OCI-M2 (cell line): Measurements from ENCODE around the gene ZC2HC1C.
A peak's percentile ranks its signal among the peaks of the same experiment; 100 is the strongest.

ENCODE experiments used
- DNase-seq: peaks from one replicate; lab custom pipeline; 2025; ENCODE audit not compliant: unreplicated experiment; lab: John Stamatoyannopoulos, UW

The ZC2HC1C gene, protein sequence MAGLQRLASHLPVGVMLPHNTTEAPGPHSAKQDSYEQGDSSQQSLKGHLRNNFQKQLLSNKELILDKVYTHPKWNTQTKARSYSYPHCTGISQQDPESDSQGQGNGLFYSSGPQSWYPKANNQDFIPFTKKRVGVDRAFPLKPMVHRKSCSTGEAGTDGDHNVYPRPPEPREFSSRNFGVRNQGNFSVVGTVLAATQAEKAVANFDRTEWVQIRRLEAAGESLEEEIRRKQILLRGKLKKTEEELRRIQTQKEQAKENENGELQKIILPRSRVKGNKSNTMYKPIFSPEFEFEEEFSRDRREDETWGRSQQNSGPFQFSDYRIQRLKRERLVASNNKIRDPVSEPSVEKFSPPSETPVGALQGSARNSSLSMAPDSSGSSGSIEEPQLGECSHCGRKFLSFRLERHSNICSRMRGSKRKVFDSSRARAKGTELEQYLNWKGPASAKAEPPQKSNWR

DNA sequence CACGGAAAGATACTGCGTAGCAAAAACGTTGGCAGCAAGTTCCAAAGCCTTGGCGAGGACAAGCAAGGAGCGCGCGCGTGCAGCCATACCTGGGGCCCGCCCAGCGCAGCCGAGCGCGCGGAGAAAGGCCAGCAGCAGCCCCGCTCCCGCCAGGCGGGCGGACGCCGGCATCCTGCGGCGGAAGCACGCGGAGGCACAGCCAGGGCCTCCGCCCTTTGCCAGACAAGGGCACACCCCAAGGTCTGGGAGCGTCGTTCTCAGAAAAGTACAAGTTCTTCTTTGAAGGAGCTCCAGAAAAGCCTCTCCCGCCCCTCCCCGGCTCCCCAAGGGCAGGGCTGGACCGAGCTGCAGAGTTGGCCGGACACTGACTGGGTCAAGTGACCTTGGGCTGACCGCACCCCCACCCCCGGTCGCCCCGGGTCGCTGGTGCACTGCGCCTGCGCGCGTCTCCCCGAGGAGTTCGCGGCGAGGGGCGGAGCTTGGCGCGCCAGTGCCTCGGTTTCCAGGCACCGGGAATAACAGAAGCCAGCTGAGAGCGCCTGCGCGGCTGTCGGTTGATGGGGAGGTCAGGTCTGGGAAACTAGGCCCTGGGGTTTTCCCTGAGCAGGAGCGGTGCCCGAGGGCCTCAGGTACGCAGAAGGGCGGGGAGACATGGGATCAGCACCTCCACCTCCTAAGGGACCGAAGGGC is at the start of gene ZC2HC1C:
TSS of gene ZC2HC1C (plus strand) at position 521 of the 690 bp plus-strand sequence. CDS start 933 bp downstream, outside the sequence.
- no peak for DNase-seq

DNA sequence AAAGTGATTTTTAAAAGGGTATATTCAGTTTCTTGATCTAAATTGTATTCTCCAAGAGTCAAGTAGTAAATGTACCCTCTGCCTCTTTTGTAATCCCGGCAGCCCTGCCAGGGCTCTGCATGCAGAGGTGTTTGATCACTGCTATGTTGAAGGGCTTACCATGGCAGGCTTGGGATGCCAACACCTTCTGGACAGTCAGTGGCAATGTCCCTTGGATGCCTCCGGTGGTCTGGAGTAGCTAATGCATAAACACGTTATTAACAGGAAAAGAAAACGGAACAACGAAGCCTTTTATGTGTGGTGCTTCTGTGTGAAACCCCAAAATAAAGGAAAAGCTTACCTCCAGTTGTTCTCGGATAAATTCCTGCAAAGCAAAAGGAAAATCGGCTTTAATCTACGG is 46.8 kb upstream of the ZC2HC1C start:
- DNase-seq, result no peak

DNA sequence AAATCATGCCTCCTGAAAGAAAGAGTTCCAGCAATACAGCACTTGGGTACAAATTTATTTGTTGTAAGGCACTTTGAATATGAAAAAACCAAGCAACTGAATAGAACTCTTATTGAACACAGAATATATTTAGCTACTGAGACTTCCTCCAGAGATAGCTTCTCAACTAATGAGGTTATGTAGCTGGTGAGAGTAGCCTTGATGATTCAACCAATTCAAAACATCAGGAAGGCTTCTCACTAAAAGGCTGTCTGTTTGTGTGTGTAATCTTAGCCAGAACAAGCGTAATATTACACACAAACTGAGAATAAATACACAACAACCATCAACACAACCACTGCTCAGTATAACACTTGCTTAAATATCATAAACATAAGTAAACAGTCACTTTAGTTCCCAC is 46.3 kb upstream of the ZC2HC1C start:
- DNase-seq, result no peak

DNA sequence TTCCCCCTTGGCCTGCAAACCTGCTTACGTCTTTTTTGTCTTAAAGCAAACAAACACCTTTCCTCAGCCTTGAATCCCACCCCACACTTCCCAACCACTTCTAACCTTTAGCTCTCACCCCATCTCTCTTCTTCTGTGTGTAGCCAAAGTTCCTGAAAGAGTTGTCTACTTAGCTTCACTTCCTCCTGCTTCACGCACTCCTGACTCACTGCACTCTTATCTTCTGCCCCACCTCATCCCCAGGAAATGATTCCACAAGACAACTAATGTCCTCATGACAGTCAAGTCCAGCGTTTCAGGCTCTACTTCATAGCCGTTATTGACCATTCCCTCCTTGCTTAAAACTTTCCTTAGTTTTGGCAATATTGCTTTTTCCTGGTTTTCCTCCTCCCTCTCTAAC is 44.4 kb upstream of the ZC2HC1C start:
- no peak for DNase-seq

DNA sequence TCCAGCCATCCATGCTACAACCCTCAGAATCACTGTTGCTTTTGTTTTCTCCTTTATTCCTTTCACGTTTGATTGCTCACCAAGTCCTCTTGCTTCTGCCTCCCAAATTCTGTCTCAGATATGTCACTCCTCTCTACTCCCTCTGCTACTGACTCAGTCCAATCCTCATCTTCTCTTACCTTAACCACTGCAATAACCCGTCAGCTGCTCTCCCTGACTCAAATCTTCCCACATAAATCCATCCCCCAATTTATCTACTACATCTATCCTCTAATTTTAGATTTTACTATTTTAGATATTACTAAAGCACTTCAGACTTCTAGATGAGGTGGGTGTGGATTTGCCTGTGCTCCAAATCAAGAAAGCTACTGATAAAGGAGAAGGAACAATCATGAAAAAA is 43.6 kb upstream of the ZC2HC1C start:
- no peak for DNase-seq

DNA sequence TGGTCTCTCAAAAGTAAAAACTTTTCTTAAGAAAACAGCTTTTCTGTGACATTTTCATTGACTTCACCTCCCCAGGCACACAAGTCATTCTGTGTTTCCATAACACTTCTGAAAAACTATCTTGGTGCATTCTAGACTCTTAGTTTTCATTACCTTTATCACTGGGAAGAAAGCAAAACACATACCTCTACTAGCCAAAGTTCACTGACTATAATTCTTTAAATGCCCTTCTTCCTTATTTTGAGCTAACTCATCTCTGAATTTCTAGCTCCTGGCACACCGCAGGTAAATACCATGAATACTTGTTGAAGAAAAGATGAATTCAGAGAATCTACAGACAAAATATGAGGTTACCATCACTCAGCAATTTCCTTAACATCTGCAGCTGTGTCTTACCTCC is 39.3 kb upstream of the ZC2HC1C start:
- DNase-seq, result no peak

DNA sequence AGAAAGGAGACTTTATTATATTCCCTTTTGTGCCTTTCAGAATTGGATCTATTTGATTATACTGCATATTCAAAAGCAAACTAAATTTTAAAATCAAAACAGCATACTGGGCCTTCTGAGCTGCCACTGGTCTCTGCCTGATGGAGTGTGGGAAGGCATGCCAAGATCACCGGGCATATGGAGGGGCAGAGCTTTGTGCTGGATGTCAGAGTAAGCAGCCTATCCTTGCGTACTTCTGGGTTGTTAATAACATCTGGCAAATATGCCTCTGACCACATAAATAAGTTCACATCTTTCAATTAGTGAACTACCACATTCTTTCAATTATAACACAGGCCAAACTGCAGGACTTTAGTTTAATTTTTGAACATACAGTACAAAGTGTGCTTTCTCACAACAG is 36.5 kb upstream of the ZC2HC1C start:
- DNase-seq, result no peak

DNA sequence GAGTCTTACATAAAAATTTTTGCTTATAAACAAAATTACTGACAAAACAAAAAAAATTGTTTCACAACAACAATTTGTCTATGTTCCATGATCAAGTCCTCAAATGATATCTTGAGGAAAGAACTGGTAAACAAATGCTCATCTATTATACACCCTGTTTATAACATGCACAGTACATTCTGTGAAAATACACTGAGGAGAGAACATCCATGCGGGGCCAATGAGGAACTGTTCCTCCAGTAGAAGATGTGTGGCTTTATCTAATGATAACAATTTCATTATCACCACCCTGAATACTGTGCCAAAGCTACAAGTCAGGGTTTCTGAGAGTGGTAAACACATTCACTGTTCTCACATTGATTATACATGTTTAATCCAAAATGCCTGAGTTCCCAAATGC is 28.9 kb upstream of the ZC2HC1C start:
- no peak for DNase-seq

DNA sequence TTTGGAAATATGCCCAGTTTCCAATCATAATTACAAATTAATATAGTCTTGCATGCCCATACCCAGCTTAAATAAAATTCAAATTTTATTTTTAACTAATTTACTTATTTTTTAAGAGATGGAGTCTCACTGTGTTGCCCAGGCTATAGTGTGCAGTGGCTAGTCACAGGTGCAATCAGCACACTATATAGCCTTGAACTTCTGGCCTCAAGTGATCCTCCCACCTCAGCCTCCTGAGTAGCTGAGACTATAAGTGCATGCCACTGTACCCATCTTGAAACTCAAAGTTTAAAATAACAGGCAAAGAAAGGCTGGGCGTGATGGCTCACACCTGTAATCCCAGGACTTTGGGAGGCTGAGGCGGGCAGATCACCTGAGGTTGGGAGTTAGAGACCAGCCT is 28.5 kb upstream of the ZC2HC1C start:
- DNase-seq, result no peak

DNA sequence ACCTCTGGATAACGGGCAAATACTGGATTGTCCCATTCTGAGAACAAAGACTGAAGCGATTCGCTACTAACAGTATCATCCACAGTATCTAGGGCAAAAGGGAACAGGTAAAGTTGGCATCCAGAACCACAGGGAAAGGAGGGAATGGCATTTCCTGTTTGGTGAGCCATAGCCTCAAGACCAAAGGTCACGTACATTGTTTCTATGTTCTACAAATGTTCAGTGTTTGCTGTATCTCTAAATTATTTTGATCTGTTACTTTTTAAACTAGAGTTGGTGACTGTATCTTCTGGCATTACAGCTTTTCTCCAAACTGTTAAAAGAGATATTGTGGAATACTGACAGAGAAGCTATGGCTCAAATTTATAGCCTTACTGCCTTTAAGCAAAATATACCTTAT is 27.8 kb upstream of the ZC2HC1C start:
- DNase-seq, result no peak

DNA sequence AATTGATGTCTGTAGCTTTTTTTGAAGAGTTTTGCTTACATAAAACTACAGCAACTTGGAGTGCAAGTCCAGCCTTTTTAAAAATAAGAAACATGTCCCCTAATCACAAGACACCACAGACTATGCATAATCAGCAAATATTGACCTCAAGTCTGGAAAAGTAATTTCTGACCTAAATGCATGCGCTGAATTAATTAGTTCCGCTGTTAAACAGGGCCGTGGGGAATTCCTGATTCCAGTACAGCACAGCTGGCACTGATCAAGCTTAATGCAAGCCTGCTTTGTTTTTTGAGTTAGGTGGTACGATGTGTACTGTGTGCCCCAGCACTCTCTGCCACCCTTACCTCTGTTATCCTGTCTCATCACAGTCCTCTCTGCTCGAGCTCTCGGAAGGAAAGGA is 27.4 kb upstream of the ZC2HC1C start:
- no peak for DNase-seq

DNA sequence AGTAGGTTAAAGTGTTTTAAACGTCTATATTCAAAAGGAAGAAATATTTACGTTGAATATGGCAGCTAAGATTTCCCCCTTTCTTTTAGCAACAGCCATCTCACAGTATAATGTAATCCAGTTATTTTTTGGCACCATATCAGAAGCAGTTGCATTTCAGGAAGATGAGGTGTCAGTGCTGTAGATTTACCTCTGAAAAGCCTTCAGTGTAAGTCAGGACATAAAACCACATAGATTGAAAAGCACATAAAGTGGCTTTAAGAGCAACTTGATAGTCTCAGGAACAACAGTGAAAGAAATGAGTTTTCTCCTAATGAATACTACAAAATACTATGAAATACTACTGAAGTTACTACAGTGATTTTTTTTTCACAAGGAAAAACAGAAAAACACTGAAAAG is 25.1 kb upstream of the ZC2HC1C start:
- DNase-seq, result no peak

DNA sequence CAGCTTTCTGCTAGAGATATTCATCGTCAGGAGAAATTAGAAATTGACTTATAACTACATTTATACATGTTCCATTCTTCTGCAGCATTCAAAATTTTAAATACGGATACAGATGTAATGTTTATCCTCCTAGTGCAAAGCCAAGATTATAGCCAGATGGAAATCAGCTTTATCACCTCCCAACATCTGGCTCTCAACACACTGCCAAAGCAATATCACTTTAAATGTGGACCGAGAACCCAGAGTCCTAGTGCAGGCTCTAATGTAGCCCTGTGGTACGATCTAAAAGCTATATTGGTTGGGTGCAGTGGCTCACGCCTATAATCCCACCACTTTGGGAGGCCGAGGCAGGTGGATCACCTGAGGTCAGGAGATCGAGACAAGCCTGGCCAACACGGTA is 24.7 kb upstream of the ZC2HC1C start:
- DNase-seq, result no peak

DNA sequence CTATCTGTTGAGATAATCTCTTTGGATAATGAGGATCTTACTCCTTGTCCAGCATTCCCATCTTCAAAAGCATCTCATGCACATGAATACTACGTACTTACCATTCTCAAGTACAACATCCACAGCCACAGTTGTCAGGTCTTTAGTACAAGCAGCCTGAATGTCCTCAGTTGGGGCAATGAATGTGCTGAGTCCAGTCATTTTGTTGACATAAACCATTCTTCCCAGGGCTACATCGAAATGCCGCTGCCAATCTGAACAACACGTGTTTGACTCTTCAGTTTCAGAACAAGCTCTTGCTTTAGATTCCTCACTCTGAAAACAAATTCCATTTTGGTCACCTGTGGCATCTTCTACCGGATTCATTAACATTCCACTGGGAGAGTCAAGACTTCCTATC is 23.2 kb upstream of the ZC2HC1C start:
- DNase-seq, result no peak

DNA sequence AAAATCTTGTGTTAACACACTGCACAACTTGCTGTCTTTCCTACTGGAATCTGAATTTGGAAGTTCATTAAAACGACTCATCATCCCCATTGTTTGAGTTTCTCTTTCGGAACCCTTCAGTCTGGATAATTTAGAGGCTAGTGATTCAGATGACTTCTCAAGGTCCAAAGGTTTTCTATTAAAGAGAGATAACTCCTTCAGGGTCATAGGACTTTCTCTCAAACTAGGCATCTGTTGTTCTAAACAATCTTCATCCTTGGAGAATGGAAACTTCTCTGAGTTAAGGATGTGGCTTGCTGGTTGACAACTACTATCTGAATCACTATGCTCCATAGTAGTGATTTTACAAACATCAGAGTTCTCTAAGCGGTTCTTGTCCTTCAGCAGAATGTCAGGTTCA is 22.5 kb upstream of the ZC2HC1C start:
- no peak for DNase-seq

DNA sequence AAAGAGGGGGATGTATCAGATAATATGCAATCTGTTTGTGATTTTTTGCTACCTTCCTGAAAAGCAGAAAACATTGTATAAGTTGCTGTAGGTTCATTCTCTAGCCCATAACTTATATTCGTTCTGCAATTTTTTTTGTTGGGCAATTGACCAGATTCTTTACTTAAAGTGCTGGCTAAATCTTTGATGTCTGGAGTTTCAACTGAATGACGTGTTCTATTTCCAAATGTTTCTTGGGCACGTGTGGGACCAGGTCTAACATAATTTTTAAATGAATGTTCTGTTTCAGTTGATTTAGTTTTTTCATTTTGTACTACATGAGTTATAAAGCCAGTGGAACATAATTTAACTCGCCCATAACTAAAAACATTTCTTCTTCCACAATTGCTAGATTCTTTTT is 21.9 kb upstream of the ZC2HC1C start:
- no peak for DNase-seq

DNA sequence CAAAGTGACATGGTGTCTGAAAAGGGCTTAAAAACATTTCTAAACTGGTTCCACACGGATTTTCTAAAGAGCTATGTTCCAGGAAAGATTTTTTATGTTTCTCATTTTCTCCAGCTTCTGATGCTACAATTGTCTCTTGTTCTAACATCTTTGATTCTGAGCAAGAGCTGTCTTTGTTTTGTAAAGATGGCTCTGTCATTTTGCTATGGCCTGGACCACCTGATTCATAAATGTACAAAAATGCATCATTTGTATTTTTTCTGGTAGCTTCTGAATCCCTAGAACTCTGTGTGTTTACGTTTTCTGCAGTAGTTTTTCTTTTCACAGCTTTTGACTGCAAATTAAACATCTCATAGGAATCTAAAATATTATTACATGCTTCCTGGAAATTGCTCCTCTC is 21.3 kb upstream of the ZC2HC1C start:
- DNase-seq, result no peak

DNA sequence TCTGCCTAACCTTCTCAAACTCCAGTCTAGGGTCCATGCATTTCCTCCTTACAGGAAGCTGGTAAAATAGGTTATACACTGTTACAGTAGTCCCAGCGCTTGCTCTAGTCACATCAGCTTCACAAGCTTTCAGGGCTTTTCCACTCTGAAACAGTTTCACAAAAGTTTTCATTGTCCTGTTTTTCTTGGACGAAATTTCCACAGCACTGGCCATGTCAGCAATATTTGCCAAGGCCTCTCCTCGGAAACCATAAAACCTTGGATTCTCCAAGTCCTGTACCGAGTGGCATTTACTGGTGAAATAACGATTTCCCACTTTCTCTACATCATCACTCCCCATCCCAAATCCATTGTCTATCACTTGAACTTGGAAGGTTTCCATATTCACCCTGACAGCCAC is 20.3 kb upstream of the ZC2HC1C start:
- DNase-seq, result no peak

DNA sequence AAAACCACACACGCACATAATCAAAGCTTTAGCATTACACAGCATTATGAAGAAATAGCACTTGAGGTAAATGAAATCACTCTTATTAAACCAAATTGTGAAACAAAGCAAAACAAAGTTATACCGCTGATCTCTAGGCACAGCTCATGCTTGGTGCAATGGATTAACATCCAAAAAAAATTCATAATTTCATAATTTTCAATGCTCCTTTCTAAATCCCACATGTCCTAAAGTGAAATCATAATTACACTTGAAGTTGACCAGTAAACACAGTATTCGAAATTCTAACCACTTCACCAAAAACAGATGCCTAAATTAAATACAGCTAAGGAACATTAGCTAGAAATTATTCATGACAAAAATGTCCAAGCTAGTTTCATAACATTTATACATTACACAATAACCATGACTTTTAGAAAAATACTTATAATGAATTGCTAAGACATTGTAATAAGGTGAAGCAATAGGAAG is 19.7 kb upstream of the ZC2HC1C start:
- DNase-seq, result no peak

DNA sequence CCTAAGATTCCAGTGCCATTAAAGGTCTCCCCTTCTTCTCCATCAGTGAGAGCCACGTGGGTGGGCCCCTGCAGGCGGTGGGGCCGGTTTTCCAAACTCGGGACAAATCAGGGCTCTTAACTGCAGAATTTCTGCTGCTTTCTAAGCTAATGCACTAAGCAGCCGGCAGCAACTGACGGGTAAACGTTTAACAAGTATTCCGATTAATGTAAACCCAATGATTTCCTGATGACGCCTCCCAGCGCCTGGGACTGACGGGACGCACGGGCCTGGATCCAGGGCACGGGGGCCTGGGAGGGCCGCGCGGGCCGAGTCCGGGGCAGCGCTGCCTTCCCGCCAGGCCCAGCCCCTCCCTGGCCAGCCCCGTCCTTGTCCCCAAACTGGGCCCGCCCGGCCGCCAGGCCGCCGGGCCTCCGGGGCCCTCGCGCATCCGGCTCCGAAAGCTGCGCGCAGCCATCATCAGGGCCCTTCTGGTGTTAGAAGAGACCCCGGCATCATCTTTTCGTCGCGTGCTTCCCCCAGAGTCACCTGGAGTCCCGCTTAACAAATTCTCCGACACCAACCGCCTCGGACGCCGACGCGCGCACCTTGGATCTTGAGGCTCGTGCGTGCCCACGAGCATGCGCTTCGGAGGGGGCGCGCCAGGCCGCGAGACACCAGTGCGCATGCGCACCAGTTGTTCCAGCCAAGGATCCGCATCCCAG is 18.4 kb upstream of the ZC2HC1C start, which contains the start of gene MLH3:
TSS of gene MLH3 (minus strand) at position 616 of the 704 bp plus-strand sequence. CDS start 1,812 bp downstream, outside the sequence.
- DNase-seq, result peak; percentile 58

DNA sequence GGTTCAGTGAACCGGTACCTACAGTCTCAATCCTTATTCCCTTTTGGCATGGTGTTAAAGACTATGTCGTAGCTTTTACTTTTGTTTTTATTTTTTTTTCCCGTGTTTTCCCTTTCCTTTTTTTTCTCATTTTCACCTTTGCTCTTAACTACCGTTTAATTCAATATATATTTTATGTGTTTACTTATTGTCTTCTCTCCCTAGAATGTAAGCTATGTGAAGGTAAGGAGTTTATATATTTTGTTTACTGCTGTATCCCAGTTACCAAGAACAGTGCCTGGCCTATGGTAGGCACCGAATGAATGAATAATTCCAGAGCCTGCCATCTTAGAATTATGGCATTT is 17.9 kb upstream of the ZC2HC1C start:
- no peak for DNase-seq
